ENCODE measurements around the gene GNAL.
"Not testable (repeated sequence)": the region's sequence is repeated elsewhere in the genome, so short reads cannot be mapped to it uniquely, and the experiment has no call there.

GNAL gene

DNA sequence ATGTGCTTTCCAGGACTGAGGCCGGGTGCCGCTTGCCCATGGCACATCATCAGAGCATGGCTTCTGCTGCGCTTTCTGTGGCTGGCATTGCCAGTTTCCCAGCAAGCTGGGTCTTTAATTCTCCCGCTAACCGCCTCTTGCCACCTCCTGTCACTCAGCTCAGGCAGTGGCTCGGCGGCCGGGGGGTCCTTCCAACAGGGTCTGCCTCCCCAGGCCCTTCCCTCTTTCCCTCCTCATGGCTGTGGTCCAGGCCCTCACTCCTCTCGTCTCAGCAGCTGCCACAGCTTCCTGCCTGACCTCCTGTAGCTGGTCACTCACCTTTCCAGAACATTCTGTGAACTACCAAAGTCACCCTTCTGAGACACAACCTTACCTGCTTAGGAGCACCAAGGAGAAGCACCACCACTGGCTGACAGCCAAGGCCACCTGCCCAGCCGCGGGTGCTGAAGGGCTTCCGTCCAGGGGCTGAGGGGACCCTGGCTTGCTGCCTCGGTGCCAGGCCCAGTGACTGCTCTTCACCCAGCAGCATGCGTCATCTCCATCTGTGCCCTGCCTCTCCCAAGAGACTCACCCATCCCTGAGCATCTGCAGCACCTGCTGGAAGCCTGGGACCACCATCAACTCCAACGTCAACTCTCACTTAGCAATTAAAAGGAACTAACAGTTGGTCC is 184.7 kb downstream of the GNAL start:
- DNase-seq (ENCODE audit: low read depth in 2 of 2), result no peak

DNA sequence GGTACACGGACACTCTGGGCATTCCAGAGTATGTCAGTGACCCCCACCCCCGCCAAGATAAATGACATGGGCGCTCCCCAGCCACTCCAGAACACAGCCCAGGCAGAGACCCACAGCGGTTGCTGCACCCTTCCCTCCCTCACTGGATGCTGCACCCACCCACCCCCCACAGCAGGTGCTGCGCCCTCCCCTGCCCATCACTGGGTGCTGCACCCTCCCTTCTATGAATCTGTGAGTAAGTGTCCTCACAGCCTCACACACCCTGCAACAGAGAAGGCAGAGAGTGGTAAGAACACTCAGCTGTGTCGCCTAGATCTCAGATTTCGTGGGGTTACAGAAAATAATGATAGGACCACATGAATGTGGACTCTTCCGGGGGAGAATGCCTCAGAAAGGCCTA is 185.6 kb downstream of the GNAL start:
- no peak for DNase-seq (ENCODE audit: low read depth in 2 of 2)

DNA sequence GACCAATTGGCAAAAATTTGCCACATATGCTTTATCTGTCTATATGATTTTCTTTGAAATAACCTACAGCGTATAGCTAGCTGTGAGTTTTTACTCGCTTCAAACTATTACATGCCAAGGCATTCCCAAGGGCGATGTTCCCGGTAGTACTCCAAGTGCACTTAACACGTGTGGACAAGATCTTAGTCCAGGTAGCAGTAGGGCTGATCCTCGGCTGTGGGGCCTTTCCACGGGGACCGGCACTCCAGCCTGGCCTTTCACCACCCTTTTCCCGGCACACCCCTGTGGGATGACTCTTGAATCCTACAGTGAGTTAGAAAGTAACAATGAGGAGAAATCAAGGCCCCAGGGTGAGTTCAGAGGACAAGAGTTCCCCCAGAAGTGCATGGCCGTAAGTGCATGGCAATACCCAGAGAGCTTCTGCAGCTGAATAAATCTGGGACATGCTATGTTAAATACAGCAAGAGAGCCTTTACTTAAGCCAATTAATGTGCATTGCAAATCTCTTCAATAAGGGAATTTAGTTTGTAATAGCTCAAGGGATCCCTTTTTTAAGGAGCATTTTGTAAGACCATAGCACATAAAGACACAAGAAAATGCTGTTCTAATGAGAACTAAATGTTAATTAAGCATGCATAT is 188.6 kb downstream of the GNAL start:
- DNase-seq (ENCODE audit: low read depth in 2 of 2), result no peak

DNA sequence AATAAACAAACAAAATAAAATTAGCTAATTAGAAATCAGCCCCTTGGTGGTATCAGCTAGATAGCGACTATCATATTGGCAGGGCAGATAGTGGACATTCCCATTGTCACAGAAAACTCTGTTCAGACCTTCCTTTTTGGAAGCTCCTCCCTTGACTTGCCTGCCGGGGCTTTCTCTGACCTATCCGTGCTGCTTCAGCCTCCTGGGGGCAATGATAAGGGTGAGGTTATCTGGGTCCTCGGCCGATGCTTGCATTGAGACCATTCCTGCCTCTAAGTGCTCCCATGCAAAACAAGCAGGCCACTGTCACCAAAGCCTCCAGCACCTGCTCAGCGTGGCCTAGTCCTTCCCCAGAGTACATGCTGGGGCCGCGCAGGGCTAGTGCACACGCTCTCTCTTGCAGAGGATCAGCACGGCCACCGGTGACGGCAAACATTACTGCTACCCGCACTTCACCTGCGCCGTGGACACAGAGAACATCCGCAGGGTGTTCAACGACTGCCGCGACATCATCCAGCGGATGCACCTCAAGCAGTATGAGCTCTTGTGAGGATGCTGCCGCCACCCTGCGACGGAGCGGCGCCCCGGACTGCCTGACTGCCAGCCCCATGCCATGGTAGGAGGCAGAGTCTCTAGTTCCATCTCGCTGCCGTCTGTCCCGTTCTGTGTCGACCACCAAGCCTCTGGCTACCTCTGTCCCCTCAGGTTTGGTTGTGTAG is 191.7 kb downstream of the GNAL start:
- no peak for DNase-seq (ENCODE audit: low read depth in 2 of 2)

DNA sequence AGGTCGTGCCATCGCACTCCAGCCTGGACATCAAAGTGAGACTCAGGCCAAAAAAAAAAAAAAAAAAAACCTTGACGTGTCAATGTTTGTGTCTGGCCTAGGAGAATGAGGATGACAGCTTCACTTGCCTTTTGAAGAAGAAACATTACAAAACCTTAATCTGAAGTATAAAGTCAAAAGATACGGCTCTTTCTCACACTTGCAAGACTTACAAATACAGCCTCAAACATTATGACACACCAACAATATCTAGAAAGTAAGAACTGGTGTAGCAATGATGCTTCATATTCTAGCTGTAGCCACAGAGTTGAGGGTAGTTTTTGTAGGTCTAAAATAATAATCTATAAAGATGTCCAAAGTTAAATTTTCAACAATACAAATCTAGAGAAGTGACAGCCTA is 193.6 kb downstream of the GNAL start:
- DNase-seq (ENCODE audit: low read depth in 2 of 2), result no peak

DNA sequence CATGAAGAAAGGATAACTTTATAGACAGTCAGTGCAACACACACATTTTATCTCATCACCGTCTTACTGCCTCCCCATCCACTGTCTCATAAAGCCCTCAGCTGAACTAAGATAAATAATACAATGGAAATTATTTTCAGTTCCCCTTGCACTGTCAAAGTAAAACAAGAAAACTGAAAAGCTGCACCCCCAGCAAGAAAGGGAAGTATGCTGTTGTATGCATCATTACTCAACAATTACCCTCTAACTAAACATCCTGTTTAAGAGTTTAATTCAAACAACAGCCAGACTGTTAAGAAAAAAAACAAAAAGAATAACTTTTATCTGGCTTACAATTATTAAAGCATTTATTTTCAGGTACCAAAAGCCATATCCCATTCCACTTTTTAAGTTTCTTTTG is 194.1 kb downstream of the GNAL start:
- no peak for DNase-seq (ENCODE audit: low read depth in 2 of 2)

DNA sequence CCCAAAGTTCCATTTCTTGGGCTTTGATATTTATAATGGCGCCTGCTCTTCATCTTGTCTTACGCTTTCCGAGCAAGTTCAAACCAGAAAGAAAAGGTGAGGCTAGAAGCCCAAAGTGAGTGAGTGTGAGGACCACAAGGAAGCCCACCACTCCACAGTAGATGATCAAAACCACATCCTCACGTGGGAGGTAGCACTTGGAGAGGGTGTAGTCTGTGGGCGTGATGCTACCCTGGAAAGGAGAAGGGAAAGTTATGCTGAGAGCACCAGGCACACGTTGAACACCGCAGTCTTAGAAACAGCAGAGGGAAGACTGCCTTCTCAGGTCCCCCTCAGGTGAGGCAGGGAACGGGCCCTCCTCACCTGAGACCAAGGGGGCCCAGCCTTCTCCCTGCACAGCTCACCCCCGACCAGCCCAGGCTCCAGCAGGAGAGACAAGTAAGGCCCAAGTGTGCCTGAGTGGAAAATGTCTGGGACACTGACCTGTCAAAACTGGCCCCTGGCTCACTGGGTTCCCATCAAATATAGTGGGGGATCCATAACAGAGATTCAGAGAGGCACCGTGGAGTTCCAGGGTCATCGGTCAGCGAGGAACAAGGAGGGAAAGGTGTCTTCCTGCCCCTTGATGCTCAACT is 195.4 kb downstream of the GNAL start:
- DNase-seq (ENCODE audit: low read depth in 2 of 2), result no peak

DNA sequence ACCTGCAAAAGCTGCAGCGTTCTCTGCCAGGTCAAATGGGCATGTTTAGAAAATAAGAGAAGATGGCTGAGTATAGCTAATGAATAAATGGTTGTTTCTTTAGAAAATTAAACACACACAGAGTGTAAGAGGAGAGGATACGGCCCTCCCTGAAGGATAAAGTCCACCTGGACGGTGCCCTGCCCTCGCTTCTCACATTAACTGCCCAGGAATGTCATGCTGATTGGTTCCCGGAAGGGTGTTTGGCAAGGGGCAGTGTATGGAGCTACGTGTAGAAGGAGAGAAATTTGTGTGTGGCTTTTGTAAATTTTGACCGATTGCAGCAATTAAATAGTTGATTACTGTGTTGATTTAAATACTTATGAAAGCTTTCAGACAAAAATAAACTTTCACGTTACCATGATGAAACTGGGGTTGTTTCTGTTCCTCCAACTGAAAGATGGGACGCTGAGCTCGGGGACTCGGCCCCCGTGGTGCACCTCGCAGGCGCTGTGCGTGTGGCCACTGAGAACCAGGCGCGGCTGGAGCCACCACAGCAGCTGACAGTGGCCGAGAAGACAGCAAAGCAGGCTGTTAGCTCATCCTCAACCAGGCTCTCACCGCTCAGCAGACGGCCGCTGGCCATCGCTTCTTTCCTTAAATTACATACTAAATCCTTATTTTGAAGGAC is 196.3 kb downstream of the GNAL start:
- DNase-seq (ENCODE audit: low read depth in 2 of 2), result no peak

DNA sequence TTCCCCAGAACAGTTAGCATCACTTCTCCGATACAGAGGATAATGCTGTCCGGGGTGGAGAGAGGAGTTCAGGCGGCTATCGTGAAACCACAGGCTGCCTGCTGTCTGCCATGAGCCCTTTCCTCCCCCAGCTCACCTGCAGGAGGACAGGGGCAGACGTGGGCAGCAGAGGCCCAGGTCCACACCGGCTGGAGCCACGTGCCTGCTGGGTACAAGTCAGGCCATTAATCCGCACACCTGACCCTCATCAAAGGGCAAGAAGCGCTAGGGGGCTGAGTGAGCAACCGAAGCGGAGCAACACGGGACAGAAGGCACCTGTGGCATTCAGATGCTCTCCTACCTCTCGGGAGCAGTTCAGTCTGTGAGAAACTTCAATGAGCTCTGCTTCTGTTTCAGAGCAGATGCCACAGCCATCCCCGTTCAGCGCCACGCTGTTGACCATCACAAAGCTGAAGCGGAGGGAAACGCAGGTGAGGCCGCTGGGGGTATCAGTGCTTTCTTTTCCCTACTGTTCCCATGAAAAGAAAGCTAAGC is 197.6 kb downstream of the GNAL start:
- no peak for DNase-seq (ENCODE audit: low read depth in 2 of 2)

DNA sequence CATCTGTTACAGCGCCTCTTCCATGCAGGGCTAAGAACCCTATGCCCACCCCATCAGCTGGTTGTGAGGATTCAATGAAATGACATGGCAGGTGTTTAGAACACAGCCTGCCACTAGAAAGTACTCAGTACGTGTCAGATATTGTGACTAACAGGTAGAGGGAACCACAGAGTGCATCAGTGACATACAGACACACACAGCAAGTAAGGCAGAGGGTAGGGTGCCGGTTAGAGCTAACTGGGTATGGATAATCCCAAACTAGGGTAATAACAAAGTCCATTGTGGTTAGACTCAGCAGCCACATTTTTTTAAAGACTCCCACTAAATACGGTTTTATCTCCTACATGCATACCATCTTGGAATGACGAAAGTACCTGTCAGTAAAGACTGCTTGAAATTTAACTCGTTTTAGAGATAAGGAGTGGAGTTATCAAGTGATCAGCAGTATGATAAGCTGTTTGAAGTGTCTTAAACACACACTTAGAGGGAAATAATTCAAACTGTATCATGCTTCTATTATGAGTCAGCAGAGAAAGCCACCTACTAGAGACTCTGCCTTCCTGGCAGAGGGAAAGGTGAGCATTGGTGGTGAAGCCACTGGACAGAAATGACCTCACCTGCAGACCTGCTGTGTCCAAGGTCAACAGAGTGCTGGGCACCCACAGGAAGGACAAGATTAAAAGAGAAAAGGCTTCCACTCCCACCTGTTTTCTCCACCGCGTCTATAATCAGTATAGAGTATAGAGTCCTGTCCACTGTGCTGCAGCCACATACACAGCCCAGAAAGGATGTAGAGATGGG is 198.5 kb downstream of the GNAL start:
- no peak for DNase-seq (ENCODE audit: low read depth in 2 of 2)

DNA sequence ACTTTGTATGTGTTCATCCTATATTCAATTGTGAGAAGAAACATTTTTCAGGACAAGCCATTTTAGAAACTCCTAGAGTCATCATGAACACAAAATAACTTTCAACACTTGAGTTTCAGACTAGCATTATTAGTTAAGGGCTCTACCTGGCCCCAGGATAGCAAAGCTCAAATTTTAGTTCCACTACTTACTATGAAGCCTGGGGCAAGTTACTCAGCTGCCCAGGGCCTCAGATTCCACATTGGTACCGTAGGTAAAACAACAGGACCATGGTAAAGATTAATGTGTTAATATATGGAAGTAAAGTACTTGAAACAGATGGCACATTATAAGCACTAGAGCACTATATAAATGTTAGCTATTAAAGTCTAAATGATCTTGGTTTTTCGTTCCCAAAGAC is 199.7 kb downstream of the GNAL start:
- DNase-seq (ENCODE audit: low read depth in 2 of 2), result no peak

DNA sequence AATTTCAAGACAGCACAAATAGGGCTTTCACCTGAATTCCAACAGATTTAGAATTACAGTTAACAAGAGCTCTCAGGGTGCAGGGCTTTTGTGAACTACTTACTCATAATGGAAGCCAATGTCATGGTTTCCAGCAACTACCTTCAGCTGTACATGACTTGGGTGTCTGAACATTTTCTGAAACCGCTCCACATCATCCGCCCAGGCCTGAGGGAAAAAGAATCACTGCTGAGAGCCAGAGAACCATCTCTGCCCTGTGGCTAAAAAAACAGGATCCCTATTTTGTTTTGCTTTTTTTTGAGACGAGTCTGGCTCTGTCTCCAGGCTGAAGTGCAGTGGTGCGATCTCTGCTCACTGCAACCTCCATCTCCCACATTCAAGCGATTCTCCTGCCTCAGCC is 200.2 kb downstream of the GNAL start:
- no peak for DNase-seq (ENCODE audit: low read depth in 2 of 2)

DNA sequence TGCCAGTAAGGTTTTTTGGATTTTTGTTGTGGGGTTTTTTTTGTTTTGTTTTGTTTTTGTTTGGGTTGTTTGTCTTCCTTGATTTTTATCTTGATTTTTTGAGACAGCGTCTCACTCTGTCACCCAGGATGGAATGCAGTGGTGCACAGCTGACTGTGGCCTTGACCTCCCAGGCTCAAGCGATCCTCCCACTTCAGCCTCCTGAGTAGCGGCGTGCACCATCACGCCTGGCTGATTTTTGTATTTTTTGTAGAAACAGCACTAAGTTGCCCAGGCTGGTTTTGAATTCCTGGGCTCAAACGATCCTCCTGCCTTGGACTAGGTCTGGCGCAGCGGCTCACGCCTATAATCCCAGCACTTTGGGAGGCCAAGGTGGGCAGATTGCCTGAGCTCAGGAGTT is 202.7 kb downstream of the GNAL start:
- no peak for DNase-seq (ENCODE audit: low read depth in 2 of 2)

DNA sequence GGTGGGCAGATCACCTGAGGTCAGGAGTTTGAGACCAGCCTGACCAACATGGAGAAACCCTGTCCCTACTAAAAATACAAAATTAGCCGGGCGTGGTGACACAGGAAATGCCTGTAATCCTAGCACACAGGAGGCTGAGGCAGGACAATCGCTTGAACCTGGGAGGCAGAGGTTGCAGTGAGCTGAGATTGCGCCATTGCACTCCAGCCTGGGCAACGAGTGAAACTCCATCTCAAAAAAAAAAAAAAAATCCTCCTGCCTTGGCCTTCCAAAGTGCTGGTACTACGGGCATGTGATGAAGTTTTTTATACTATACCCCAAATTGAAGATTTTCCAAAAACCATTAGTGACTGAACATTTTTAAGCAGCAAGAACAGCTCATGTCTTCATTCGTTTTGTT is 203.4 kb downstream of the GNAL start:
- DNase-seq (ENCODE audit: low read depth in 2 of 2), result not testable (repeated sequence)

DNA sequence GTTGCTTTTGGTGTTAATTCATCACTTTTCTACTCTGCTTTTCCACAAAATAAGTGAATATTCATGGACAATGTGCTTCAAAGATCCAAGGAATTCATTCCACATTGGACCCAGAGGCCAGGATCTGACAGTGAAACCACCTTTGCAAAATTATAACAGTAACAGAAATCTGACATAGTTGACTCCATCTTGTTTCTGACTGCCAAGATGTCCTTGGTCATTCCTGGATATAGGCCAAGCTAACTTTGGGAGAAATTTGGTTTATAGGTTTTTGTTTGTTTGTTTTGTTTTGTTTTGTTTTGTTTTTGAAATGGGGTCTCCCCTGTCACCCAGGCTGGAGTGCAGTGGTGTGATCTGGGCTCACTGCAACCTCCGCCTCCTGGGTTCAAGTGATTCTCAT is 208.7 kb downstream of the GNAL start:
- no peak for DNase-seq (ENCODE audit: low read depth in 2 of 2)

DNA sequence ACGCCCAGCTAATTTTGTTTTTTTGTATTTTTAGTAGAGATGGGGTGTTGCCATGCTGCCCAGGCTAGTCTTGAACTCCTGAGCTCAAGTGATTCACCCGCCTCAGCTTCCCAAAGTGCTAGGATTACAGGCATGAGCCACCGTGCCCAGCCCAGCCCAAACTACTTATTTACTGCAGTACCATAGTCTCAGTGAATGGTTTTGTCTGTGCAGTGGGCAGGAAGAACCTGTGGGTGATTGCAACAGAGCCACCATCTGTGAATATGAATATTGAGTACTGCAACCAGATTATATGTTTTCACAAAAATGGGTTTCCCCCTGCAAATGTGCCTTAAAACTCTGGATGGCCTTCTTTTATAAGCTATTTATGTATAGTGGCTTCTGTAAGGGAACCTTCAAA is 210.0 kb downstream of the GNAL start:
- no peak for DNase-seq (ENCODE audit: low read depth in 2 of 2)

DNA sequence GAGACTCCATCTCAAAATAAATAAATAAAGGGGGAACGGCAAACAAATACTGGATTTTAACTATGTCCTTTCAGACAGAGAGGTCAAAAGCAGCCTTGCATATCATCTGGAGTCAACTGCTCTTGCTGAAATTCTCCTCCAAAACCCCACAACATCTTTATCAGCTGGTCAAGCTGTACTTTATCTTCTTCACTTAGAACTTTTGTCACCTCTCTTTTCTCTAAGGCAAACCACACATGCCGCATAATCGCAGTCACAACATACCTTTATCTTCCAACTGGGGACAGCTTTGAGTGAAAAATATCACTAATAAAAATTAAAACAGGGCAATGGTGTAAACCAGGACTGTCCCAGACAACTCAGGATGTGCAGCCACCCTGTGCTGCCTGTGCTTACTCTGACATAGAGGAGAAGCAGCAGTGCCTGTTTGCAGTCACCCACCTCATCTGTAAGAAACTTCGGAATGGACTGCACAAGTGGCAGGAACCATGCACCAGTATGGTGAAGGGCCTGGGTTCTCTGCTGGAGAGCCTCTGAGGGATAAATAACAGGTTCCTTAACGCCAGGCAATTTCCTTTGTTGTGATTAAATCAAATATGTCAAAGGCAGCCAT is 212.9 kb downstream of the GNAL start:
- no peak for DNase-seq (ENCODE audit: low read depth in 2 of 2)

DNA sequence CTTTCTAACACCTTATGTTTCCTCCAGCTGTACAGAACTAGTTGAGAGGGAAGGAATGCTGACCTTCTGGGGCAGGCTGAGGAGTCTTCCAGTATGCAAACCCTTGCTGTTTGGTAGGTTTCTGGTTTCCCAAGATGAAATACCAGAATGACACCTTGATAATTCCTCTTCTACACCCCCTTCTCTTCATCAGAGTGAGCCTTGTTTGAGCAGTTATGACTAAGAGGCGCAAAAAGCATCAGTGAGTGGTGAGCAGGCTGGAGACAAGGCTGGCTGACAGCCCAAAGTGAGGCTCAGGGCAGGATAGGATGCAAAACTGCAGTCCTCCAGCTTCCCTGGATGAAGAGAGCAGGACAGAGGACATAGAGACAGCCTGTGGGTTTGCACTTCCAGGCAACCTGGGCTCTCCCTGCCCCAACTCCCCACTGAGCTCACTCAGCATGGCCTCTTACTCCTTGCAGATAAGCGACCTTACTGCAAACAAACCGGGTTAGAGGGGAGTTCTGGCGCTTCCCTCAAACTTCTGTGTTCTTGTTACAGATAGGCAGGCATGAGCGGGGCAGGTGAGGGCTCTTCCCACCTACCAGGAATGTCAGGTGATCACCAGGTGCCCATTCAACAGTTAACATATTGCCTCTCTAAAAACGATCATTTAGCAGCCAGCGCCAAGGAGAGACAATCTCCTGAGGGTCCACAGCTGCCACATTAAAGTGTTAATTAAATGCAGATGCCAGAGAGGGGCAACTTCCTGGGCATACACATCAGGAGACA is 213.6 kb downstream of the GNAL start:
- no peak for DNase-seq (ENCODE audit: low read depth in 2 of 2)

DNA sequence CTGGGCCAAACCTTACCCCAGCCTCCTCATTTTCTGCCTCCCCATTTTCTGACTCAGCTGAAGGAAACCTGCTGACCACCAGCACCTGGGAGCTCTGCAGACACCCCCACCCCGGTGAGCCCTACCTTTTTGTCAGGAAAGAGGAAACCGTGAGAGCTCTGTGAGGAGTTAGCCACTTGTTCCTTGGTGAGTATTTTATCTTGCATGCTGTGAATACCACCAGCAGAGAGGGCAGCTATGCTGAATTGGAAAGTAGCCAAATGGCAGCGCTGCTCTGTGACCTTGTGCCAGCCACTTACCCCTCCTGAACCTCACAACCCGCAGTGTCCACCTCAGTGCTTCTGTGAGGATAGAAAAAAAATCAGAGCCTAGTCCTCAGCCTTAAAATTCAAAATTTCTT is 216.5 kb downstream of the GNAL start:
- DNase-seq (ENCODE audit: low read depth in 2 of 2), result no peak

DNA sequence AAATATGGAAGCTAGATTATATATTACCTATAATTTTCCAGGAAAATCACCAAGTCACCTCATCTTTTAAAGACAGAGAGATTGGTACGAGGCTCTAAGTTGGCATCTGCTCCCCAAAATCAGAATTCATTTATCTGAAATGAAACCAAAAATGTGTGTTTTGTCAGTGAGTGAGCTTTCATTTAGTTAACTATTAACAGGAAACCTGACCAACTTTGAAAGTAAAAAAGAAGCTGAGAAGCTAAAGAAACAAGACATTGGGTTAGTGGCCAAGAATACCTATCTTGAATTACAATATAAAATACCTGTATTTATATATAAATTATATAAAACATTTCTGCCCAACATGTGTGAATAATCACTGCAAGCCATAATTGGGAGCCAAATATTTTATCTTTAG is 217.1 kb downstream of the GNAL start:
- DNase-seq (ENCODE audit: low read depth in 2 of 2), result no peak

All from stimulated activated CD8-positive, alpha-beta memory T cell treated with anti-CD3 and anti-CD28 coated beads, Interleukin-7, amount 100 ng/mL, for 4 hours (primary cell).